ENCODE data around the gene MPHOSPH8.

GRCh38 chr13:19663416-19663979, 30.0 kb downstream of the MPHOSPH8 start:
- no peak for TF ChIP-seq REST (IDR thresholded peaks at IDR 0.05)
- no peak for TF ChIP-seq MAX (IDR thresholded peaks at IDR 0.05)

All from liver (tissue), 1 donor.